GM12891 (cell line): ENCODE measurements around the gene NOXRED1.
"Not testable (repeated sequence)": the region's sequence is repeated elsewhere in the genome, so short reads cannot be mapped to it uniquely, and the experiment has no call there.

Experiments used
- DNase-seq: peaks from one replicate; pipeline ENCODE4 v3.0.0; 2011; ENCODE audit warnings: low spot score; ENCODE audit not compliant: insufficient read length
- FAIRE-seq: peaks from 2 replicates; lab custom pipeline; 2011; peaks lifted over from hg19 to GRCh38; lab: Jason Lieb, UNC
- PAX5 ChIP-seq: IDR thresholded peaks from 2 replicates; pipeline ENCODE4 v1.6.1; 2011; ENCODE audit warnings: low read length, moderate library complexity, mild to moderate bottlenecking; ENCODE audit not compliant: insufficient read depth, severe bottlenecking
- POLR2A ChIP-seq: IDR thresholded peaks from 2 replicates; pipeline ENCODE4 v1.6.1; 2011; ENCODE audit warnings: low read depth, low read length, control low read depth
- POLR2AphosphoS5 ChIP-seq: IDR thresholded peaks from 2 replicates; pipeline ENCODE4 v1.6.1; 2011; ENCODE audit warnings: low read depth, low read length, control low read depth
- POU2F2 ChIP-seq: IDR thresholded peaks from 2 replicates; pipeline ENCODE4 v1.6.1; 2011; ENCODE audit warnings: low read depth, mild to moderate bottlenecking, control low read depth, low read length, moderate library complexity
- SPI1 ChIP-seq: IDR thresholded peaks from 2 replicates; pipeline ENCODE4 v1.6.1; 2011; ENCODE audit warnings: low read depth, low read length, control low read depth
- TAF1 ChIP-seq: IDR thresholded peaks from 2 replicates; pipeline ENCODE4 v1.6.1; 2011; ENCODE audit warnings: low read depth, low read length, control low read depth

The NOXRED1 gene

DNA sequence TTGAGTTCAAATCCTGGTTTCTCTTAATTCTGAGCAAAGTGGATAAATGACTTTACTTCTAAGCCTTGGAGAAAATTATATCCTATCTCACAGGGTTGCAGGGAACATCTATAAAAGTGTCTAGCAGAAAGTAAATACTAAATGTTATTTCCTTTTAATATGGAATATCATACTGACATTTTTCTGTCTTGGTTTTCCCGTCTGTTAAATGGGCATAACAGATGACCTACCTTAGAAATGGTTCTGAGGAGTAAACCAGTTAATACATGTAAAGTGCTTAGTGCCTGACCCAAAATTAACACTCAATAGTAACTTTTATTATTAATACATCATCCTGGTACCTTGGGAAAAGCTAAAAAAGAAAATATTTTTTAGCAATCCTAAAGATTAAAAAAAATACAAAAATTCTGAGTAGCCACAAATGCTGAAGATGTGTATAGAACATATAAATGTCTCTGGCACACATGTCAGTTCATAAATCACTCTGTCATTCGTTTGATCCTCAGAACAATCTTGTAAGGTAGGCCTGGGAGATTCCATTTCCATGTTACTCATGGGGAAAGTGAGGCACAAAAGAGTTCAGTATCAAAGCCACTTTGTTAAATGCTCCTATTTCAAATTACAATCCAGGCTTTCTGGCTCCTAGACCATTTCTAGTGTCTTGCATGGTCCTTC, 32.8 kb upstream of the NOXRED1 start:
- TF ChIP-seq SPI1 (no peak), POU2F2 (no peak), TAF1 (no peak), PAX5 (no peak), POLR2AphosphoS5 (no peak), POLR2A (no peak)
- FAIRE-seq = no peak
- DNase-seq = no peak

DNA sequence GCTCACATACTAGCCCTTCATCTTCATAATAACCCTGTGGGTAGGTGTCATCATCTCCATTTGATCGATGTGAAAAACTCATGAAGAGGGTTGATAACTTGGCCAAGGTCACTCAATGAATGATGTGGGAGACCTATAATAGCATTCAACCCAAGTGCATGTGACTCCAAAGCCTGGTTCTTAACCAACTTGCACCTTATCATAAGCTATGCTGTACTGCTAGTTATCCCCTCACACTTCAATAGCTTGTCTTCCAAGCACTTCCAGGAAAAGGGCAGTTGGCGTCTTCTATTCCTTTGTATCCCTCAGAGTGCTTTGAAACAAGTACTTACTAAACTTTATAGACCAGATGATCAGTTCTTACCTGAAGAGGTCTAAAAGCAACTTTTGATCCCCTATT, 18.9 kb upstream of the NOXRED1 start:
- no peak for FAIRE-seq
- DNase-seq = no peak
- TF ChIP-seq POLR2AphosphoS5 = no peak
- TF ChIP-seq PAX5 = no peak
- no peak for TF ChIP-seq POU2F2
- TF ChIP-seq POLR2A = no peak
- TF ChIP-seq TAF1 = no peak
- no peak for TF ChIP-seq SPI1

DNA sequence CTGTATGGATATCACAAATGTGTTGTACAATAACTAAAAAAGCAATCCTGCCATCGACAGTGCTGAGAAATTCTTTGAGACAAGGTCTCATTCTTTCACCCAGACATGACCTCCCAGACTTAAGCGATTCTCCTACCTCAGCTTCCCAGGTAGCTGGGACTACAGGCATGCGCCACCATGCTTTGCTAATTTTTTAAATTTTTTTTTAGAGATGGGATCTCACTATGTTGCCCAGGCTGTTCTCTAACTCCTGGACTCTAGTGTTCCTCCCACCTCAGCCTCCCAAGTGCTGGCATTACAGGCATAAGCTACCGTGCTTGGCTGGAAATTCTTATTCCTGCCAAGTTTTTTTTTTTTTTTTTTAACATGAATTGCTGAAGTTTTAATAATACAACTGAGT, 16.5 kb upstream of the NOXRED1 start:
- no peak for FAIRE-seq
- TF ChIP-seq POLR2AphosphoS5 (no peak), SPI1 (no peak), PAX5 (no peak), POU2F2 (no peak), TAF1 (no peak), POLR2A (no peak)

DNA sequence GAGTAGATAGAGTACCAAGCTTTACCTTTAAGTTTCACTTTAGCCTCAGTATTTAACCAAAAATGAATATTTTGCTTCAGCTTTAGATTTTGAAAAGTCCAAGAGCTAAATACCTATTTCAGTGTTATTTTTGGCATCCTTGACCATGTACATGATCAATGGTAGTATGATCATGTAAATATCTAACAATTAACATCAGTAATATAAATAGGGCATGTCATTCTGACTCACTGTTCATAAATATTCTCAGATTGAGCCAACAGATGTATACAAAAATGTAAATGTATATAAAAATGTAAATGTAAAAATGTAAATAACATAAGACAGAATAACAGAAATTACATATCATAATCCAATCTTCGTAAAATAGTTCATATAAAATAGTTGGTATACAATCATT, 15.3 kb upstream of the NOXRED1 start:
- DNase-seq (no peak), FAIRE-seq (no peak)
- TF ChIP-seq POU2F2 = no peak

More for the DNA sequence above, 16.5 kb upstream of the NOXRED1 start:
- no peak for DNase-seq

DNA sequence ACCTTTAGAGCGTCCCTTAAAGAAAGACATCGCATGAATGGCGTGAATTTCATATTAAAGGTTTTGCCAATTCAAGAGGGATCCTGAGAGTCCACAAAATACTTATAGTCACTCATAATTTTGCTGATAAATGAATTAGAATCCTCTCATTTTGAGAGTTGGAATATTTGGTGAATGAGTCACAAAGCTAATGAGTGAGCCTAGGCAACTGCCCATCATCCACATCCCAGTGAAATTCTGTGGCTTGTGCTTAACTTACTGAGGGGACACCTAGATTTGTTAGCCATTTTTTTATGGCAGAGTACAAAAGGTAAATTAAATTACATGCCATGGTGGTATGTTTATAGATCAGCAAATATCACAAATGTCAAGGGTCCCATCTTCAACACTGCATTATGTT, 12.7 kb upstream of the NOXRED1 start:
- TF ChIP-seq POLR2A = no peak
- TF ChIP-seq POLR2AphosphoS5 = no peak
- FAIRE-seq (no peak), DNase-seq (no peak)

DNA sequence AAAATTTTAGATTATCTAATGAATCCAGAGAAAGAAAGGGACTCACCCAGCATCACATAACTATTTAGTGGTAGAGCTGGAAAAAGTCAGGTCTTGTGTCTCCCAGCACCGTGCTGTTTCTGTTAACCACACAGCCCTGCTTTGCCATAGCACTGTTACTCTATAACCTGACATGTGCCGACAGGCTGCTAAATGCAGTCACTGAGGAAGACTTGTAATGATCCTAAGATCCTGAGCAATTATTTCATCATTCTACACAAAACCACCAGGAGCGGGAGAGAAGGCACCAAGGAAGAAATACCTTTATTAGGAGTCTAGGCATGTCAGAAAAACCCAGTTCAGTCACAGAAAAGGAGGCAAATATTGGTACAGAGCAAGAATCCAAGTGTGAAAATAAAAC, 3.1 kb upstream of the NOXRED1 start:
- FAIRE-seq (no peak), DNase-seq (no peak)
- TF ChIP-seq POU2F2 (no peak), POLR2A (no peak), TAF1 (no peak), SPI1 (no peak), PAX5 (no peak), POLR2AphosphoS5 (no peak)

DNA sequence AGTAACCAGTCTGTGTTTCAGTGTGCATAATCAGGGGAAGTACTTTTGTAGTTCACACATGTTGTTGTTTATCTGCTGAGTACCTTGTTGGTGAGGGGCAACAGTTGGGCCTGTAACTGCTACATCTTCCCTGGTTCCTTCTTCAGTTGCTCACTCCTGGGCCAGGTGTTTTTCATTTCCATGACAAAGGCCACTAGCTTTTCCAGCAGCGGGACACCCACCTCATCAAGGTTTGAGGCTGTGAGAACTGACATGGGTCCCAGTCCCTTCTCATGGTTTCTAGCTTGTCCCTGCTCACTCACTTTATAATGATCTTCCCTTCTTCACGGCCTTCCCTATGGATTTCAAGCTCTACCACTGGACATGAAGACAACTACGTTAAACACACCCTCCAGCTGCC, 1.5 kb upstream of the NOXRED1 start:
- TF ChIP-seq TAF1 (no peak), POU2F2 (no peak), POLR2AphosphoS5 (no peak), POLR2A (no peak), PAX5 (no peak)
- FAIRE-seq = no peak
- no peak for DNase-seq

DNA sequence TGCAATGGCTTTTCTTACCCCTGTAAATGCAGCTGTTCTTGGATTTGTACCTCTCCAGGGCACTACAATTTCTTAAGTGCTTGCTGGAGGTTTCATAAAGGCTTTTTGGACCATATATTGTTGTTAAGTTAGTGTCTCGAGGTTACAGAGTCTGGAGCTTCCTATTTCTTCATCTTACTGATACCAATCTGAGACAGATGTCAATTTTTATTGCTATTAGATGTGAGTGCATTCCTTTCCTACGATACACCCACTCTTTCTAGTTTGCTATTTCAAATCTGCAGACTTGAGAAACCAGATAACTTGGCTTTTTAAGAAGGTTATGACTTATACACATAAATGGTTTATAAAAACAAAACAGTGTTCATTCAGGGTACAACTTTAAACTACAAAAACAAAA, 2.1 kb downstream of the NOXRED1 start:
- FAIRE-seq = no peak
- no peak for TF ChIP-seq POU2F2
- TF ChIP-seq SPI1 = no peak
- TF ChIP-seq POLR2A = no peak
- TF ChIP-seq POLR2AphosphoS5 = no peak
- no peak for TF ChIP-seq TAF1
- no peak for TF ChIP-seq PAX5
- DNase-seq = no peak

DNA sequence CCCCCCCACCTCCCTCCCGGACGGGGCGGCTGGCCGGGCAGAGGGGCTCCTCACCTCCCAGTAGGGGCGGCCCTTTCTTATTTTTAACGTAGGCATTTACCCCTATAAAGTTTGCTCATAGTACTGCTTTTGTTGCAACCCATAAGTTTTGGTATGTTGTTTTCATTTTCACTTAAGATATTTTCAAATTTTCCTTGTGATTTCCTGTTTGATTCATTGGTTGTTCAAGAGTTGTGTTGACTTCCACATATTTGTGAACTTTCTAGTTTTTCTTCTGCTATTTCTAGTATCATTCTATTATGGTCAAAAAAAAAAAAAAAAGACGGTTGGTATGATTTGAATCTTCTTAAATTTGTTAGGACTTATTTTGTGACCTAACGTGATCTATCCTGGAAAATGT, 6.5 kb downstream of the NOXRED1 start:
- no peak for DNase-seq
- TF ChIP-seq PAX5 = no peak
- TF ChIP-seq TAF1 = no peak
- TF ChIP-seq POLR2A = no peak
- TF ChIP-seq POU2F2 = no peak
- no peak for TF ChIP-seq POLR2AphosphoS5
- no peak for TF ChIP-seq SPI1
- no peak for FAIRE-seq

DNA sequence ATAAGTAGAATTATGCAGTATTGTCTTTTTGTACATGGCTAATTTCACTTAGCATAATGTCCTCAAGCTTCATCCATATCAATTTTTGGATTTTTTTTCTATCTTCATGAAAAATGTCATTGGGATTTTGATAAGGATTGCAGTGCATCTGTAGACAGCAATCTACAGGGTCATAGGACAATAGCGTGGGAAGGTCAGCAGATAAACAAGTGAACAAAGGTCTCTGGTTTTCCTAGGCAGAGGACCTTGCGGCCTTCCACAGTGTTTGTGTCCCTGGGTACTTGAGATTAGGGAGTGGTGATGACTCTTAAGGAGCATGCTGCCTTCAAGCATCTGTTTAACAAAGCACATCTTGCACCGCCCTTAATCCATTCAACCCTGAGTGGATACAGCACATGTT, 7.2 kb downstream of the NOXRED1 start:
- DNase-seq, FAIRE-seq: not testable (repeated sequence)

DNA sequence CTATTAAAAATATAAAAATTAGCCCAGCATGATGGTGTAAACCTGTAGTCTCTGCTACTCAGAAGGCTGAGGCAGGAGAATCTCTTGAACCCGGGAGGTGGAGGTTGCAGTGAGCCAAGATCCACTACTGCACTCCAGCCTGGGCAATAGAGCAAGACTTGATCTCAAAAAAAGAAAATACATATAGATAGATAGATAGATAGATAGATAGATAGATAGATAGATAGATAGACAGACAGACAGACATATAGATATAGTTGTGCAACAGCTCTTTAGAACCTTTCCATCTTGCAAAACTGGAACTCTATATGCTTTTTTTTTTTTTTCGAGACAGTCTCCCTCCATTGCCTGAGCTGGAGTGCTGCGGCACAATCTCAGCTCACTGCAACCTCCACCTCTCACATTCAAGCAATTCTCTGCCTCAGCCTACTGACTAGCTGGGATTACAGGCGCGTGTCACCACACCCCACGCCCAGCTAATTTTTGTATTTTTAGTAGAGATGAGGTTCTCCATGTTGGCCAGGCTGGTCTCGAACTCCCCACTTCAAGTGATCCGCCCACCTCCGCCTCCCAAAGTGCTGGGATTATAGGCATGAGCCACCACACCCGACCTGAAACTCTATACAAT, 7.8 kb downstream of the NOXRED1 start:
- not testable (repeated sequence) for DNase-seq, FAIRE-seq
